GM23338 (cell line): ENCODE results near the gene BID. TPM values are rescaled to one million over a fixed set of nuclear protein-coding genes. Genes with fewer than 3 reads are reported as not detected.

ENCODE experiments used
- ATAC-seq: fragments of 200-7000 bp; cut with Tn5 transposase; 3 replicates; pipeline ENCODE4 v1.9.1; 2020
- DNase-seq: peaks from one replicate; pipeline ENCODE4 v3.0.0-alpha.2; 2015; ENCODE audit warnings: low spot score
- H2AFZ ChIP-seq: fragments of 200-600 bp; sonication (generic); 2 replicates; pipeline ENCODE4 v1.8.0; 2016; ENCODE audit warnings: antibody characterized with exemption, mild to moderate bottlenecking, moderate library complexity
- H3F3A ChIP-seq: fragments of 200-600 bp; sonication (generic); replicated peaks from 2 replicates; pipeline ENCODE4 v1.8.0; 2017; ENCODE audit warnings: antibody characterized with exemption, mixed run types, low read depth
- H3K27ac ChIP-seq: fragments of 200-600 bp; sonication (generic); 2 replicates; pipeline ENCODE4 v1.6.1; 2016; ENCODE audit warnings: low read depth
- H3K27me3 ChIP-seq: fragments of 200-600 bp; sonication (generic); 2 replicates; pipeline ENCODE4 v1.8.0; 2016; ENCODE audit warnings: mild to moderate bottlenecking, mixed run types, moderate library complexity; ENCODE audit not compliant: insufficient read depth
- H3K36me3 ChIP-seq: fragments of 200-600 bp; sonication (generic); 2 replicates; pipeline ENCODE4 v1.8.0; 2016; ENCODE audit warnings: mild to moderate bottlenecking; ENCODE audit not compliant: insufficient read depth
- H3K4me1 ChIP-seq: fragments of 200-600 bp; sonication (generic); 2 replicates; pipeline ENCODE4 v1.8.0; 2016; ENCODE audit warnings: mild to moderate bottlenecking, moderate library complexity; ENCODE audit not compliant: insufficient read depth
- H3K4me2 ChIP-seq: fragments of 200-600 bp; sonication (generic); 2 replicates; pipeline ENCODE4 v1.7.1; 2017; ENCODE audit warnings: mixed run types
- H3K4me3 ChIP-seq: fragments of 200-600 bp; sonication (generic); 2 replicates; pipeline ENCODE4 v1.6.1; 2016; ENCODE audit warnings: mixed run types
- H3K79me2 ChIP-seq: fragments of 200-600 bp; sonication (generic); replicated peaks from 2 replicates; pipeline ENCODE4 v1.8.0; 2017; ENCODE audit warnings: mild to moderate bottlenecking; ENCODE audit not compliant: insufficient read depth
- H3K9me2 ChIP-seq: fragments of 200-600 bp; sonication (generic); 2 replicates; pipeline ENCODE4 v1.8.0; 2017; ENCODE audit not compliant: insufficient read depth
- H4K20me1 ChIP-seq: fragments of 200-600 bp; sonication (generic); replicated peaks from 2 replicates; pipeline ENCODE4 v1.8.0; 2017; ENCODE audit warnings: mild to moderate bottlenecking; ENCODE audit not compliant: insufficient read depth
- H3K27ac Mint-ChIP-seq: 2 replicates; pipeline ENCODE4 v1.8.0; 2020; ENCODE audit warnings: inconsistent platforms, mild to moderate bottlenecking, moderate library complexity, mixed read lengths
- H3K27me3 Mint-ChIP-seq: 3 replicates; pipeline ENCODE4 v1.8.0; 2022; ENCODE audit warnings: low read depth, mild to moderate bottlenecking, moderate library complexity, mixed read lengths, inconsistent platforms; ENCODE audit not compliant: insufficient read depth, poor library complexity
- H3K36me3 Mint-ChIP-seq: 3 replicates; pipeline ENCODE4 v1.8.0; 2021; ENCODE audit warnings: low read depth, mild to moderate bottlenecking, inconsistent platforms, moderate library complexity, mixed read lengths
- H3K4me1 Mint-ChIP-seq: 3 replicates; pipeline ENCODE4 v1.8.0; 2020; ENCODE audit warnings: mild to moderate bottlenecking, inconsistent platforms, mixed read lengths
- H3K4me3 Mint-ChIP-seq: 3 replicates; pipeline ENCODE4 v1.8.0; 2021; ENCODE audit warnings: moderate library complexity, mild to moderate bottlenecking, inconsistent platforms, mixed read lengths
- H3K9me3 Mint-ChIP-seq: 3 replicates; pipeline ENCODE4 v1.8.0; 2020; ENCODE audit warnings: moderate library complexity, mild to moderate bottlenecking, inconsistent platforms, mixed read lengths
- CREB1 ChIP-seq: fragments of 250-450 bp; sonication (Bioruptor Pico); IDR thresholded peaks from 2 replicates; pipeline ENCODE4 v1.5.0; 2020; ENCODE audit warnings: low read depth, mild to moderate bottlenecking, moderate library complexity
- CTCF ChIP-seq, 2 experiments: fragments of 200-600 bp in 1 of 2; sonication (generic) in 1 of 2; conservative IDR thresholded peaks; 2 replicates each; pipeline versions ENCODE4 v1.5.1 to v1.6.1; 2016 to 2017; ENCODE audit warnings: antibody characterized with exemption in 2 of 2, low read depth in 2 of 2, mild to moderate bottlenecking in 2 of 2, moderate library complexity in 1 of 2
- ETS1 ChIP-seq: IDR thresholded peaks from 2 replicates; pipeline ENCODE4 v1.6.1; 2016; ENCODE audit warnings: antibody characterized with exemption
- EZH2 ChIP-seq: fragments of 200-600 bp; sonication (generic); IDR thresholded peaks from one replicate; pipeline ENCODE4 v1.8.0; 2017; ENCODE audit warnings: antibody characterized with exemption, mild to moderate bottlenecking, low read depth; ENCODE audit not compliant: unreplicated experiment
- EZH2phosphoT487 ChIP-seq: fragments of 200-600 bp; sonication (generic); IDR thresholded peaks from one replicate; pipeline ENCODE4 v1.8.1; 2018; ENCODE audit warnings: antibody characterized with exemption; ENCODE audit not compliant: unreplicated experiment
- JUNB ChIP-seq: IDR thresholded peaks from one replicate; pipeline ENCODE4 v1.6.1; 2016; ENCODE audit warnings: antibody characterized with exemption; ENCODE audit not compliant: unreplicated experiment
- NANOG ChIP-seq: IDR thresholded peaks from 2 replicates; pipeline ENCODE4 v1.6.1; 2016; ENCODE audit warnings: antibody characterized with exemption, borderline replicate concordance
- POLR2AphosphoS5 ChIP-seq: IDR thresholded peaks from 2 replicates; pipeline ENCODE4 v1.6.1; 2016; ENCODE audit warnings: antibody characterized with exemption, low read depth
- REST ChIP-seq: IDR thresholded peaks from one replicate; pipeline ENCODE4 v1.6.1; 2018; ENCODE audit warnings: antibody characterized with exemption; ENCODE audit not compliant: unreplicated experiment
- STAT1 ChIP-seq: IDR thresholded peaks from one replicate; pipeline ENCODE4 v1.6.1; 2016; ENCODE audit warnings: antibody characterized with exemption; ENCODE audit not compliant: unreplicated experiment
- ZNF114 ChIP-seq: fragments of 250-450 bp; sonication (Bioruptor Pico); IDR thresholded peaks from 2 replicates; pipeline ENCODE4 v1.5.0; 2020; ENCODE audit warnings: mild to moderate bottlenecking, moderate library complexity
- ZNF331 ChIP-seq: fragments of 250-450 bp; sonication (Bioruptor Pico); IDR thresholded peaks from 2 replicates; pipeline ENCODE4 v1.5.0; 2020; ENCODE audit warnings: low read depth, mild to moderate bottlenecking, moderate library complexity
- ZNF462 ChIP-seq: fragments of 250-450 bp; sonication (Bioruptor Pico); IDR thresholded peaks from 2 replicates; pipeline ENCODE4 v1.5.0; 2020; ENCODE audit warnings: mild to moderate bottlenecking, moderate library complexity
- polyA plus RNA-seq: library from polyadenylated mRNA; unstranded; fragments of >200 nt; fragmentation: Nextera tagmentation; extraction: Ambion mirVana; gene quantifications from 2 replicates; pipeline ENCODE4 v1.2.1, GENCODE V29; 2016
- total RNA-seq: library from RNA; depleted of rRNA; stranded (reverse); fragments of >200 nt; shearing (Covaris generic); gene quantifications from 2 replicates; pipeline ENCODE4 v1.2.3, GENCODE V29; 2014

Gene BID
- total and polyA plus RNA-seq, 2 experiments from 2014 or later = 65.1 to 125 TPM

DNA sequence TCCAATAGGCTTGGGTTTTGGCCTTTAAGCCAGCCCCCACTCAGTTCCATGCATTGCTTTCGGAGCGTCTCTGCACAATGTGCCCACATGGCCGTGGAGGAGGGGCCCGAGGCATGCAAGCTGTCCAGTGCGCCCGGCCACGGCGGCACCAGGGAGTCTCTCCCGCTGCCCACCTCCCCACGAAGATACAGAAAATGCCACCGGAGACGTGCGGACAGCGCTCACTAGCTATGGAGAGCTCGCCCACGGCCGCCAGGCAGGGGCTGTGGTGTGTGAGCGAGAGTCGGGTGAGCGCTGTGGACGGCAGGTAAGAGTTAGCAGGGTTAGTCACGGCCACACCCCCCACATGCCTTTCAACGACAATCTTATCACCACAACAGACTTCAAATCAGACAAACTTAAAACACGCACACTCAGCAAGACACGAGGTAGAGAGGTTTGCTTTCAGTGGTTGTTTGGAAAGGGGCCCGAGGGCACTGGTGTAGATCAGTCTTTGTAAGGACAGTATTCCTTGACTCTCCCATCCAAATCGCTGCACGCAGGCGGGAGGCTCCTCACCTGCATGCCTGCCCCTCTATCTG, 18.7 kb upstream of the BID start:
- no peaks in the 10 kb centered on the region for H4K20me1 ChIP-seq
- ATAC-seq (no peak), DNase-seq (no peak)
- Mint-ChIP-seq H3K27ac (no peak overlapping the region), H3K4me3 (no peak overlapping the region), H3K9me3 (no peaks in the 10 kb centered on the region), H3K4me1 (peaks cover 3% of the 10 kb centered on the region; the same call in 2 of the 3 replicates), H3K27me3 (peaks cover 12% of the 10 kb centered on the region), H3K36me3 (no peaks in the 10 kb centered on the region)
- no peaks in the 10 kb centered on the region for H3K79me2 ChIP-seq
- H3K4me1 ChIP-seq = no peaks in the 10 kb centered on the region
- no peak overlapping the region for H3K4me3 ChIP-seq
- no peaks in the 10 kb centered on the region for H3K9me2 ChIP-seq
- H3K27me3 ChIP-seq = no peaks in the 10 kb centered on the region
- 0 out of 2 replicates have a peak, but pooled peaks cover 2% of the 10 kb centered on the region for H3F3A ChIP-seq
- no peak overlapping the region for H3K27ac ChIP-seq
- no peak overlapping the region for H3K4me2 ChIP-seq
- no peaks in the 10 kb centered on the region for H3K36me3 ChIP-seq
- TF ChIP-seq REST (no peak), CREB1 (CRISPR knock-in tag) (no peak), ETS1 (no peak), POLR2AphosphoS5 (no peak), JUNB (no peak), EZH2phosphoT487 (no peak), STAT1 (no peak), NANOG (no peak), CTCF (conservative IDR thresholded peaks at IDR 0.05; ENCODE audit: low read depth in 2 of 2) (no peak), ZNF331 (CRISPR knock-in tag) (no peak), ZNF462 (CRISPR knock-in tag) (no peak), ZNF114 (CRISPR knock-in tag) (no peak), EZH2 (no peak)
- H2AFZ ChIP-seq = no peak overlapping the region
